ENCODE results near the gene EXT2. TPM values are rescaled to one million over a fixed set of nuclear protein-coding genes. Genes with fewer than 3 reads are reported as not detected.
A peak's percentile ranks its signal among the peaks of the same experiment; 100 is the strongest.

Gene EXT2
- total RNA-seq, 4 donors from 2014 or later = 63.9 to 66.6 (median 65.9) TPM

- WGBS, 2 donors (ENCODE audit: low coverage in 1 of 2) = 72 to 79% methylated on average over 3 of the region's 3 CpGs
- H3K4me1 ChIP-seq = no peaks in the 10 kb centered on the region
- ATAC-seq = no peak
- TF ChIP-seq POLR2AphosphoS5 (IDR thresholded peaks at IDR 0.05) = no peak
- no peak for TF ChIP-seq EP300 (IDR thresholded peaks at IDR 0.05)
- no peaks in the 10 kb centered on the region for H3K9me3 ChIP-seq
- H3K27ac ChIP-seq = no peak overlapping the region
- no peaks in the 10 kb centered on the region for H3K36me3 ChIP-seq
- no peak overlapping the region for H3K4me3 ChIP-seq
- H3K27me3 ChIP-seq = no peaks in the 10 kb centered on the region
Observed at GRCh38 chr11:44049832-44050231, 45.6 kb upstream of the EXT2 start.

GRCh38 chr11:44051171-44051570, 44.3 kb upstream of the EXT2 start:
- Histone ChIP-seq H3K9me3 (no peaks in the 10 kb centered on the region), H3K4me1 (no peaks in the 10 kb centered on the region), H3K27me3 (no peaks in the 10 kb centered on the region), H3K27ac (no peak overlapping the region), H3K36me3 (no peaks in the 10 kb centered on the region), H3K4me3 (no peak overlapping the region)
- no CpG with 5 or more reads among the region's 4 CpGs for WGBS, 2 donors (ENCODE audit: low coverage in 1 of 2)
- ATAC-seq = no peak
- TF ChIP-seq CTCF (IDR thresholded peaks at IDR 0.05) (no peak), EP300 (IDR thresholded peaks at IDR 0.05) (no peak), POLR2A (IDR thresholded peaks at IDR 0.05) (no peak)

DNA sequence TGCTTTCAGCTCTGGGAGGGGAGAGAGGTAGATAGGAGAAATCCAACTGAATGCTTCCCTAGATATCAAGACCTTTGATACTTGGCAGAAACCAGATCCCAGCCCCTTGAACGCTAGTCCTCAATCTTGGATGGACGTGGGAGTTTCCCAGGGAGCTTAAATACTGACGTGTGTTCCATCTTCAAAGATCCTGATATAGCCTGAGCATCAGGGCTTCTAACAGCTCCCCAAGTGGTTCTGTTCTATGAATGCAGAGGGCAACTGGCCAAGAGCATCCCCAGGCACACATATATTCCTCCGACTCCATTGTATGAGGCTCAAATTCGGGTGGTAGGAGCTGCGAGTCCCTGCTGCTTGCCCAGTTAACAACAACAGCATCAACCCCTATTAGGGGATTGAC, 38.1 kb upstream of the EXT2 start:
- 72 to 89% methylated on average over 6 of the region's 6 CpGs for WGBS, 2 donors (ENCODE audit: low coverage in 1 of 2)
- Histone ChIP-seq H3K36me3 (no peaks in the 10 kb centered on the region), H3K27ac (no peak overlapping the region), H3K4me3 (no peak overlapping the region), H3K4me1 (no peaks in the 10 kb centered on the region), H3K9me3 (no peaks in the 10 kb centered on the region), H3K27me3 (no peaks in the 10 kb centered on the region)
- no peak for ATAC-seq
- TF ChIP-seq POLR2A (IDR thresholded peaks at IDR 0.05) = no peak
- TF ChIP-seq CTCF (IDR thresholded peaks at IDR 0.05) = no peak
- no peak for TF ChIP-seq EP300 (IDR thresholded peaks at IDR 0.05)
- TF ChIP-seq POLR2AphosphoS5 (IDR thresholded peaks at IDR 0.05) = no peak

GRCh38 chr11:44058275-44058674, 37.2 kb upstream of the EXT2 start:
- WGBS, 2 donors (ENCODE audit: low coverage in 1 of 2) = 89 to 93% methylated on average over 3 to 6 of the region's 6 CpGs
- H3K27ac ChIP-seq = no peak overlapping the region
- no peak overlapping the region for H3K4me3 ChIP-seq
- TF ChIP-seq POLR2AphosphoS5 (IDR thresholded peaks at IDR 0.05) = no peak
- no peak for TF ChIP-seq POLR2A (IDR thresholded peaks at IDR 0.05)
- TF ChIP-seq CTCF (IDR thresholded peaks at IDR 0.05) = no peak
- no peak for TF ChIP-seq EP300 (IDR thresholded peaks at IDR 0.05)
- H3K9me3 ChIP-seq = no peaks in the 10 kb centered on the region
- H3K4me1 ChIP-seq = no peaks in the 10 kb centered on the region
- no peaks in the 10 kb centered on the region for H3K36me3 ChIP-seq
- no peak for ATAC-seq
- no peaks in the 10 kb centered on the region for H3K27me3 ChIP-seq

DNA sequence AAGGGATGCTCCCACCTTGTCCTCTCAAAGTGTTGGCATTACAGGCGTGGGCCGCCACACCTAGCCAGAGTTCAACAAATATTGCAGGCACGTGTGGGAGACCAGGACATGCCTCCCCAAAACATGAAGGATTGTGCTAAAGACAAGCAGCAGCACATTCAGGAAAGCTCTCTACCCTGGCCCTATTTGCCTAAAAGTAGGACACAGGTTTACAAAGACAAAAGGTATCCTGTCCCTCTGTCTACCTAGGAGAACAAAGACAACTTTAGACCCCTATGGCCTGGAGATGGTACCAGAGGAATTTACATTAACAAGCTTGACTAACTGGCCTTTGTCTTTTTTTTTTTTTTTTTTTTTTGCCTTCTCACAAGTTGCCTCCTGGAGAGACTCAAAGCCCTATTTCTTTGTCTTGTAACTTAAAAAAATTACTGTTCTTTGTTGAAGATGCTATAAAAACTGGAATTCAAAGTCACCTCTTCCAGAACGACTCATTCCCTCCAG, 30.3 kb upstream of the EXT2 start:
- H3K36me3 ChIP-seq = peaks cover 0 to 2% of the 10 kb centered on the region in 2 donors
- H3K27ac ChIP-seq = peak overlapping the region; percentile 70 to 94 (median 92)
- H3K27me3 ChIP-seq = no peaks in the 10 kb centered on the region
- peaks cover 0 to 33% (median 6%) of the 10 kb centered on the region in 3 donors for H3K4me1 ChIP-seq
- ATAC-seq = no peak
- H3K9me3 ChIP-seq = no peaks in the 10 kb centered on the region
- peak overlapping the region in 1 of 2 donors; percentile 75 for H3K4me3 ChIP-seq
- 59% methylated on average over 2 of the region's 4 CpGs; no CpG with 5 or more reads in 1 of the 2 donors for WGBS, 2 donors (ENCODE audit: low coverage in 1 of 2)
- no peak for TF ChIP-seq POLR2AphosphoS5 (IDR thresholded peaks at IDR 0.05)

DNA sequence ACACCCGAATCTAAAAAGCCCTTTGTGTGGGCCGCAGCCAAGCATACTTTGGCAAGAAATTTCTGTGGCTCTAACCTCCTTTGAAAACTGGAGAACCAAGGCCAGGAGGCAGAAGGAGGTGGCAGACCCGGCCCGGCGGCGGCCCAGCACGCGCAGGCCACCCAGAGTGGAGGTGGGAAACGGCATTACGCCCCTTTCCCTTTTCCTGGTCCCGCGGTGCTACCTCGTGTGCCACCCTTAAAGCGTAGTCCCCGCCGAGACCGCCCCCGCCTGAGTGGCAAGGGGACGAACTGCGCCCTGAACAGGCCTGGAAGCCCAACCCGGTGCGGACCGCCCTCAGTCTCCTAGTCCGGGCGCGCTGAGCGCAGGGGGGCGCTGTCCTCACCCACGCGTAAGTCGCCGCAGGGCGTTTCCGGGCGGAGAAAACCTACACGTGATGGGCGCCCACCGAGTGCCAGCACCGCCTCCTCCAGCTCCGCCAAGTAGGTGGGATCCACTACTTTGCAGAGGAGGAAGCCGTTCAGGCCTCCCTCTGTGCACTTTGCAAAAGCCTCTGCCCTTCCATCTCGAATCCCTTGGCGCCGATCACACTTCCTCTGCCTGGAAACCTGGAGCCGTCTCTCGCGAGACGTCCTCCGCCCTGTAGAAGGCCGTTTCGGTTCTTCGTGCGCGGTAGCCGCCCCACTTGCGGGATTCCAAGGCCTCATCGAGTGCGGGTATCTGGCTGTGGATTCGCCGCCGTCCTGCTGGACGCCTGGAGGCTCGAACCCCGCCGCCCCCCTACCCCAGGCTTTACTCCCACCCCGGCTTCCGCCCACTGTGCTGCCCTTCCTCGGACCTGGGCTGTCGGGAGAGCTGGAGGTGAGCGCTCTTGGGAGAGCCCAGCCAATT, 29.4 kb upstream of the EXT2 start, which contains the start of gene ACCS:
TSS of gene ACCS (plus strand) at position 430 of the 891 bp plus-strand sequence. CDS start 1,358 bp downstream, outside the sequence.
- ATAC-seq = peak; percentile 97
- Histone ChIP-seq H3K9me3 (no peaks in the 10 kb centered on the region), H3K27ac (peak within 1 kb of the TSS; percentile 78 to 94 (median 92)), H3K4me3 (peak within 1 kb of the TSS; percentile 75), H3K27me3 (no peaks in the 10 kb centered on the region), H3K36me3 (peaks cover 0 to 9% of the 10 kb centered on the region in 2 donors), H3K4me1 (peaks cover 0 to 36% (median 6%) of the 10 kb centered on the region in 3 donors)
- TF ChIP-seq POLR2AphosphoS5 (IDR thresholded peaks at IDR 0.05) (peak; percentile 88), EP300 (IDR thresholded peaks at IDR 0.05) (no peak), CTCF (IDR thresholded peaks at IDR 0.05) (peak; percentile 55 to 91 (median 81)), POLR2A (IDR thresholded peaks at IDR 0.05) (peak; percentile 57 to 58)
- 0% methylated on average over 2 to 10 of the region's 70 CpGs for WGBS, 2 donors (ENCODE audit: low coverage in 1 of 2)
